HTR-8/SVneo (cell line): Measurements from ENCODE around the gene KCTD2.

Experiments used
- DNase-seq: peaks from one replicate; pipeline ENCODE4 v3.0.0; 2011; ENCODE audit warnings: low spot score, mixed read lengths; ENCODE audit not compliant: insufficient read length
- FAIRE-seq: peaks from 2 replicates; lab custom pipeline; 2011; peaks lifted over from hg19 to GRCh38; lab: Jason Lieb, UNC

Gene KCTD2

GRCh38 chr17:75090871-75091854, 44.1 kb downstream of the KCTD2 start:
- DNase-seq: no peak

GRCh38 chr17:75091855-75092327, 44.9 kb downstream of the KCTD2 start:
- DNase-seq (no peak), FAIRE-seq (peak; percentile 96)

More at GRCh38 chr17:75090871-75091854, 44.1 kb downstream of the KCTD2 start:
- FAIRE-seq: peak; percentile 16

GRCh38 chr17:75093548-75094158, 46.6 kb downstream of the KCTD2 start:
- FAIRE-seq: no peak
- no peak for DNase-seq

- DNase-seq: no peak
- FAIRE-seq: peak; percentile 51
These were observed 47.9 kb downstream of the KCTD2 start for GRCh38 chr17:75094871-75095399.

- DNase-seq: peak; percentile 96
- peak; percentile 100 for FAIRE-seq
These were observed 49.1 kb downstream of the KCTD2 start for GRCh38 chr17:75096082-75096625.

GRCh38 chr17:75097865-75098264, 50.8 kb downstream of the KCTD2 start:
- DNase-seq (no peak), FAIRE-seq (peak; percentile 51)

GRCh38 chr17:75098861-75099260, 51.8 kb downstream of the KCTD2 start:
- FAIRE-seq: no peak

GRCh38 chr17:75099881-75100595, 53.0 kb downstream of the KCTD2 start:
- DNase-seq (no peak), FAIRE-seq (peak; percentile 74)

More at GRCh38 chr17:75098861-75099260, 51.8 kb downstream of the KCTD2 start:
- DNase-seq: no peak

- FAIRE-seq (no peak), DNase-seq (no peak)
These were observed 55.4 kb downstream of the KCTD2 start for GRCh38 chr17:75102385-75102821.

GRCh38 chr17:75103601-75104554, 56.9 kb downstream of the KCTD2 start:
- FAIRE-seq (no peak), DNase-seq (no peak)

GRCh38 chr17:75105126-75106080, 58.4 kb downstream of the KCTD2 start:
- FAIRE-seq (peak; percentile 54), DNase-seq (peak; percentile 77)

GRCh38 chr17:75108193-75108592, 61.2 kb downstream of the KCTD2 start:
- no peak for FAIRE-seq
- DNase-seq: no peak

- DNase-seq: no peak
- FAIRE-seq: no peak
These were observed 62.0 kb downstream of the KCTD2 start for GRCh38 chr17:75109046-75109406.

- DNase-seq: peak; percentile 98
These were observed 62.6 kb downstream of the KCTD2 start, which contains the start of gene ARMC7 for GRCh38 chr17:75109407-75110233. Gene ARMC7 (plus strand): TSS chr17:75109969. CDS start chr17:75110289, 320 bp downstream.

GRCh38 chr17:75110234-75110937, 63.4 kb downstream of the KCTD2 start:
- FAIRE-seq (no peak), DNase-seq (no peak)

More at GRCh38 chr17:75109407-75110233, 62.6 kb downstream of the KCTD2 start, which contains the start of gene ARMC7:
- peak; percentile 95 for FAIRE-seq

GRCh38 chr17:75111777-75112335, 64.8 kb downstream of the KCTD2 start:
- FAIRE-seq (no peak), DNase-seq (no peak)
